Measurements from ENCODE around the gene LDLRAD4.

LDLRAD4 gene

GRCh38 chr18:13410471-13410870 lies 191.9 kb downstream of the LDLRAD4 start:
- no peaks in the 10 kb centered on the region for H3K4me1 Mint-ChIP-seq
- no peaks in the 10 kb centered on the region for H3K27me3 Mint-ChIP-seq (ENCODE audit: low read depth)
- no peak for TF ChIP-seq CTCF (IDR thresholded peaks at IDR 0.05; ENCODE audit: unreplicated experiment in 3 of 3)
- H3K36me3 Mint-ChIP-seq (ENCODE audit: low read depth) = peaks cover 8% of the 10 kb centered on the region
- H3K9me3 Mint-ChIP-seq = peaks cover 6% of the 10 kb centered on the region
- H3K4me3 Mint-ChIP-seq = no peak overlapping the region
- no peak overlapping the region for H3K27ac Mint-ChIP-seq

GRCh38 chr18:13412017-13412416 lies 193.5 kb downstream of the LDLRAD4 start:
- Mint-ChIP-seq H3K27me3 (ENCODE audit: low read depth) (no peaks in the 10 kb centered on the region), H3K36me3 (ENCODE audit: low read depth) (peaks cover 8% of the 10 kb centered on the region), H3K27ac (no peak overlapping the region), H3K9me3 (peaks cover 6% of the 10 kb centered on the region), H3K4me3 (no peak overlapping the region), H3K4me1 (no peaks in the 10 kb centered on the region)
- no peak for TF ChIP-seq CTCF (IDR thresholded peaks at IDR 0.05; ENCODE audit: unreplicated experiment in 3 of 3)

- peaks cover 3% of the 10 kb centered on the region for H3K27me3 Mint-ChIP-seq (ENCODE audit: low read depth)
- no peak overlapping the region for H3K4me3 Mint-ChIP-seq
- no peaks in the 10 kb centered on the region for H3K4me1 Mint-ChIP-seq
- H3K36me3 Mint-ChIP-seq (ENCODE audit: low read depth) = peaks cover 8% of the 10 kb centered on the region
- TF ChIP-seq CTCF (IDR thresholded peaks at IDR 0.05; ENCODE audit: unreplicated experiment in 3 of 3) = no peak
- H3K9me3 Mint-ChIP-seq = peaks cover 6% of the 10 kb centered on the region
- H3K27ac Mint-ChIP-seq = no peak overlapping the region
Observed at GRCh38 chr18:13412901-13413300, 194.3 kb downstream of the LDLRAD4 start.

- Mint-ChIP-seq H3K4me3 (no peak overlapping the region), H3K36me3 (ENCODE audit: low read depth) (peaks cover 8% of the 10 kb centered on the region), H3K27me3 (ENCODE audit: low read depth) (peaks cover 6% of the 10 kb centered on the region), H3K27ac (no peak overlapping the region), H3K4me1 (peaks cover 5% of the 10 kb centered on the region), H3K9me3 (peaks cover 6% of the 10 kb centered on the region)
- no peak for TF ChIP-seq CTCF (IDR thresholded peaks at IDR 0.05; ENCODE audit: unreplicated experiment in 3 of 3)
Observed at GRCh38 chr18:13414102-13414501, 195.5 kb downstream of the LDLRAD4 start.

- Mint-ChIP-seq H3K4me1 (peaks cover 5% of the 10 kb centered on the region), H3K36me3 (ENCODE audit: low read depth) (peaks cover 8% of the 10 kb centered on the region), H3K4me3 (no peak overlapping the region), H3K27ac (no peak overlapping the region), H3K9me3 (peaks cover 6% of the 10 kb centered on the region), H3K27me3 (ENCODE audit: low read depth) (peaks cover 6% of the 10 kb centered on the region)
- no peak for TF ChIP-seq CTCF (IDR thresholded peaks at IDR 0.05; ENCODE audit: unreplicated experiment in 3 of 3)
Observed at GRCh38 chr18:13414521-13414920, 196.0 kb downstream of the LDLRAD4 start.

- H3K4me1 Mint-ChIP-seq = peaks cover 5% of the 10 kb centered on the region
- no peak for TF ChIP-seq CTCF (IDR thresholded peaks at IDR 0.05; ENCODE audit: unreplicated experiment in 3 of 3)
Observed at GRCh38 chr18:13415736-13416135, 197.2 kb downstream of the LDLRAD4 start.

More at GRCh38 chr18:13415736-13416135, 197.2 kb downstream of the LDLRAD4 start:
- peaks cover 4% of the 10 kb centered on the region for H3K36me3 Mint-ChIP-seq (ENCODE audit: low read depth)
- peaks cover 3% of the 10 kb centered on the region for H3K9me3 Mint-ChIP-seq
- no peak overlapping the region for H3K4me3 Mint-ChIP-seq
- no peak overlapping the region for H3K27ac Mint-ChIP-seq
- H3K27me3 Mint-ChIP-seq (ENCODE audit: low read depth) = peaks cover 6% of the 10 kb centered on the region

Measured in nephron (organoid).